Thyroid gland (tissue), 4 donors: Measurements from ENCODE around the gene CLCN2. TPM values are rescaled to one million over a fixed set of nuclear protein-coding genes. Genes with fewer than 3 reads are reported as not detected.

Source experiments
- DNase-seq, 2 donors: peaks; one replicate each; pipeline ENCODE4 v3.0.0-alpha.2; 2019
- H3K27ac ChIP-seq, 3 donors: fragments of 200-600 bp; sonication (generic); 1 replicate in 2 of 3; 2 replicates in 1 of 3; pipeline ENCODE4 v1.5.1; 2016 to 2019; ENCODE audit warnings: mild to moderate bottlenecking in 1 of 3, moderate library complexity in 1 of 3
- H3K27me3 ChIP-seq: fragments of 200-600 bp; sonication (generic); one replicate; pipeline ENCODE4 v1.5.1; 2019
- H3K36me3 ChIP-seq, 2 donors: fragments of 200-600 bp; sonication (generic); one replicate each; pipeline ENCODE4 v1.5.1; 2016 to 2019
- H3K4me1 ChIP-seq, 2 donors: fragments of 200-600 bp; sonication (generic); one replicate each; pipeline ENCODE4 v1.5.1; 2017 to 2019
- H3K4me3 ChIP-seq, 3 donors: fragments of 200-600 bp; sonication (generic); replicated peaks in 1 of 3; 1 replicate in 2 of 3; 2 replicates in 1 of 3; pipeline ENCODE4 v1.5.1; 2016; ENCODE audit warnings: mild to moderate bottlenecking in 1 of 3
- H3K9me3 ChIP-seq: fragments of 200-600 bp; sonication (generic); one replicate; pipeline ENCODE4 v1.5.1; 2017
- POLR2A ChIP-seq, 2 donors: fragments of 450-650 bp; IDR thresholded peaks; one replicate each; pipeline ENCODE4 v1.6.1; 2017; ENCODE audit warnings: antibody characterized with exemption in 2 of 2, mild to moderate bottlenecking in 2 of 2, moderate library complexity in 1 of 2
- WGBS, 2 donors: methylation state at CpG; one replicate each; pipeline ENCODE4 v1.1.5; 2017; 5-methylcytosine and 5-hydroxymethylcytosine counted together
- intact Hi-C: fragments of 100-400 bp; cut with DNase I; formaldehyde crosslinking; loops from one replicate; pipeline ENCODE4 v1.15.1; 2023
- total RNA-seq, 4 donors: library from RNA; depleted of rRNA; stranded (reverse); fragments of >200 nt; gene quantifications; one replicate each; pipeline ENCODE4 v1.2.3, GENCODE V29; 2016
- TF ChIP-seq, protein P1 (sequence below), 6 experiments: fragments of 200-600 bp in 3 of 6; fragments of 450-650 bp in 3 of 6; sonication (generic) in 3 of 6; IDR thresholded peaks; one replicate each; pipeline ENCODE4 v1.5.1; 2016 to 2019; ENCODE audit warnings: antibody characterized with exemption in 6 of 6, mild to moderate bottlenecking in 2 of 6, inconsistent platforms in 1 of 6, moderate library complexity in 1 of 6

Gene CLCN2
- total RNA-seq, 4 donors from 2014 or later = 4.3 to 7.6 (median 5.2) TPM

DNA sequence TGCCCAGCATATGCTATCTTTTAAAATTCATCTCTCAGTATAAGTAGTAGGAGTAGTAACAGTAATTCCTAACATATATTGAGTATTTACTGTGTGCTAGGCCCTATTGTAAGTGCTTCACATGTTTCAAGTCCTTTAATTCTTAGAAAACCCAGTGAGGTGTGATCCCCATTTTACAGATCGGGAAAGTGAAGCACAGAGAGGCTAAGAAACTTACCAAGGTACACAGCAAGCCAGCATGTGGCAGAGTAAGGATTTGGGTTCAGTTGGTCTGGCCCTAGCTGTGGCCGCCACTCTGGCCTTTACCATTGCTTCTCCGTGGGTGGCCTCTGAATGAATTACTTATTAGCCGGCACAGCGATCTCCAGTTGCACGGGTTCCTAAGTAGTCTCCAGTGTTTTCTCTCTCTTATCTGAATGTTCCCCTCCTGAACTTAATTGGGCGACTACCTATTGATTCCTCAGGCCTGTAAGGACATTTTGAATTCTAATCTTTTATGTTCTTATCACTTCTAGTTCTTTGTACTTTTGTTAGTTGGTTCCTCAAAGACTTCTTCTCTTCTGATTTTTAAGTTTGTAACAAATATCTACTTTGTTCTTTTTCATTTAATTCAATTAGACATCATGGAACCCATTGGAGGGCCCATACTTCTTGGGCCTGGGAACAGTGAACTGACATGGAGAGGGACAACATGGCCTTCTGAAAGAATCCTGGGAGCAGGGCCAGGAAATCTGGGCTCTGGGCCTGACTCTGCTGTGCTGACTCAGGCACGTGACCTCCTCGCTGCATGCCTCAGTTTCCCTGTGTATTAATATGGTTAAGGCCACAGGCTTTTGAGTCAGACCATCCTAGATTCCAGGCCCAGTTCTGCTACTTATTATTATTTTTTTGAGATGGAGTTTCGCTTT lies 11.6 kb downstream of the CLCN2 start:
- H3K9me3 ChIP-seq = no peaks in the 10 kb centered on the region
- peaks cover 12 to 16% of the 10 kb centered on the region in 2 donors for H3K4me1 ChIP-seq
- intact Hi-C loops = no loop called here
- H3K4me3 ChIP-seq = no peak overlapping the region
- TF ChIP-seq, protein P1, sequence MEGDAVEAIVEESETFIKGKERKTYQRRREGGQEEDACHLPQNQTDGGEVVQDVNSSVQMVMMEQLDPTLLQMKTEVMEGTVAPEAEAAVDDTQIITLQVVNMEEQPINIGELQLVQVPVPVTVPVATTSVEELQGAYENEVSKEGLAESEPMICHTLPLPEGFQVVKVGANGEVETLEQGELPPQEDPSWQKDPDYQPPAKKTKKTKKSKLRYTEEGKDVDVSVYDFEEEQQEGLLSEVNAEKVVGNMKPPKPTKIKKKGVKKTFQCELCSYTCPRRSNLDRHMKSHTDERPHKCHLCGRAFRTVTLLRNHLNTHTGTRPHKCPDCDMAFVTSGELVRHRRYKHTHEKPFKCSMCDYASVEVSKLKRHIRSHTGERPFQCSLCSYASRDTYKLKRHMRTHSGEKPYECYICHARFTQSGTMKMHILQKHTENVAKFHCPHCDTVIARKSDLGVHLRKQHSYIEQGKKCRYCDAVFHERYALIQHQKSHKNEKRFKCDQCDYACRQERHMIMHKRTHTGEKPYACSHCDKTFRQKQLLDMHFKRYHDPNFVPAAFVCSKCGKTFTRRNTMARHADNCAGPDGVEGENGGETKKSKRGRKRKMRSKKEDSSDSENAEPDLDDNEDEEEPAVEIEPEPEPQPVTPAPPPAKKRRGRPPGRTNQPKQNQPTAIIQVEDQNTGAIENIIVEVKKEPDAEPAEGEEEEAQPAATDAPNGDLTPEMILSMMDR (IDR thresholded peaks at IDR 0.05) = no peak
- no peak for TF ChIP-seq POLR2A (IDR thresholded peaks at IDR 0.05)
- no peaks in the 10 kb centered on the region for H3K36me3 ChIP-seq
- H3K27ac ChIP-seq = no peak overlapping the region
- 86 to 87% methylated on average over 10 of the region's 10 CpGs for WGBS, 2 donors
- no peaks in the 10 kb centered on the region for H3K27me3 ChIP-seq
- DNase-seq = no peak

DNA sequence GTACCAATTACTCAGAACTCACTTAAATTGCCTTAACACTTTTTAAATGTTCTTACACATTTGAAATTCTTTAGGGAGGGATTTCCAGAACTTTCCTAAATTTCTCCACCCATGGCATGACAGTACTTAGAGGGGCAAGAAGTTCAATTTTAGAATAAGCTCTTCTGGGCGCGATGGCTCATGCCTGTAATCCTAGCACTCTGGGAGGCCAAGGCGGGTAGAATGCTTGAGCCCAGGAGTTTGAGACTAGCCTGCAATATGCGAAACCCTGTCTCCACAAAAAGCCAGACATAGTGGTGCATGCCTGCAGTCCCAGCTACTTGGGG lies 13.4 kb downstream of the CLCN2 start:
- Histone ChIP-seq H3K36me3 (peaks cover 0 to 9% of the 10 kb centered on the region in 2 donors), H3K9me3 (no peaks in the 10 kb centered on the region), H3K27ac (peak overlapping the region in 2 of 3 donors; percentile 14 to 33), H3K4me1 (peaks cover 12 to 16% of the 10 kb centered on the region in 2 donors), H3K27me3 (no peaks in the 10 kb centered on the region), H3K4me3 (no peak overlapping the region)
- intact Hi-C loops = no loop called here
- peak; percentile 27 to 32 for DNase-seq
- WGBS, 2 donors = 70 to 87% methylated on average over 4 of the region's 4 CpGs
- TF ChIP-seq, protein P1 (IDR thresholded peaks at IDR 0.05) = no peak
- no peak for TF ChIP-seq POLR2A (IDR thresholded peaks at IDR 0.05)

GRCh38 chr3:184347321-184348056 lies 13.9 kb downstream of the CLCN2 start:
- intact Hi-C loops = no loop called here
- Histone ChIP-seq H3K27me3 (no peaks in the 10 kb centered on the region), H3K9me3 (no peaks in the 10 kb centered on the region), H3K36me3 (peaks cover 4 to 14% of the 10 kb centered on the region in 2 donors), H3K4me3 (no peak overlapping the region), H3K27ac (peak overlapping the region in 2 of 3 donors; percentile 14 to 33), H3K4me1 (peaks cover 12 to 16% of the 10 kb centered on the region in 2 donors)
- 65 to 69% methylated on average over 8 to 12 of the region's 12 CpGs for WGBS, 2 donors
- DNase-seq = peak; percentile 12 to 15
- TF ChIP-seq, protein P1 (IDR thresholded peaks at IDR 0.05) = no peak
- no peak for TF ChIP-seq POLR2A (IDR thresholded peaks at IDR 0.05)

DNA sequence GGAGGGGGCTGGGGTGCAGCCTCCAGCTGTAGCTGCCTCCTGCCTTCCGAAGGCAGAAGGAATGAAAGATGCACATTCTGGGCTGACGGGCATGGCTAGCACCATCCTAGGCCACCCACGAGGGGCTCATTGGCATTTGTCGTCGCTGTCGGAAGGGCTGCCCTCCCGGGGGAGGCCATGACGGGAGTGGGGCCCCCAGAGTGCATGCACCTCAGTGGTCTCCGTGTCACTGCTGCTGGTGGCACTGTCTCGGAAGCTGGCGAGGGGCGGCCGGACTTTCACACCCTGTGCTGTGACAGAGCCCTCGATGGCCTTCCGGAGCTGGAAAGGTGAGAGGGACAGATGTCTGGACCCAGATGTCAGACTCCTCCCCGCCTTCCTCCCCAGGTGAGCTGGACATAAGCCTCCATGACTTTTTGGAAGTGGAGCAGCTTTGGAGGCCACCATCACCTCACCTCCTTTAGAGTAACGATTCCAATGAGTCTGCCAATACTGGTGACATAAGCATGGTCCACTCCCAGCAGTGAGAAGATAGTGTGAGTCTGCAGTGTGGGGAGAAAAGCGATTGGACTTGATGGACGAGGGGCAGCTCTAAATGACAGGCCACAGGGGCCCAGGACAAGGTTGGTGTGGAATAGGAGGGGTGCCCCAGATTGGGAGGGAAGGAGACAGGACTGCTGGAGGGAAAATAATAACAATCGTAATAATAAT lies 14.8 kb downstream of the CLCN2 start:
- H3K27ac ChIP-seq = peak overlapping the region; percentile 67 to 80 (median 80)
- 90 to 96% methylated on average over 10 to 14 of the region's 20 CpGs for WGBS, 2 donors
- H3K36me3 ChIP-seq = peaks cover 5 to 22% of the 10 kb centered on the region in 2 donors

More for the DNA sequence above, 14.8 kb downstream of the CLCN2 start:
- Histone ChIP-seq H3K27me3 (no peaks in the 10 kb centered on the region), H3K9me3 (no peaks in the 10 kb centered on the region), H3K4me3 (no peak overlapping the region), H3K4me1 (peaks cover 12 to 16% of the 10 kb centered on the region in 2 donors)
- intact Hi-C loops = no loop called here
- DNase-seq = no peak
- TF ChIP-seq, protein P1 (IDR thresholded peaks at IDR 0.05) = no peak
- no peak for TF ChIP-seq POLR2A (IDR thresholded peaks at IDR 0.05)
